ENCODE results near the gene ARID1A.
"Not testable (repeated sequence)": the region's sequence is repeated elsewhere in the genome, so short reads cannot be mapped to it uniquely, and the experiment has no call there.

ARID1A gene

GRCh38 chr1:26697978-26698849 is 2.4 kb downstream of the ARID1A start:
- peak; percentile 99 for FAIRE-seq

GRCh38 chr1:26700711-26701110 is 4.9 kb downstream of the ARID1A start:
- no peak for FAIRE-seq

GRCh38 chr1:26701266-26701994 is 5.6 kb downstream of the ARID1A start:
- FAIRE-seq, result no peak

DNA sequence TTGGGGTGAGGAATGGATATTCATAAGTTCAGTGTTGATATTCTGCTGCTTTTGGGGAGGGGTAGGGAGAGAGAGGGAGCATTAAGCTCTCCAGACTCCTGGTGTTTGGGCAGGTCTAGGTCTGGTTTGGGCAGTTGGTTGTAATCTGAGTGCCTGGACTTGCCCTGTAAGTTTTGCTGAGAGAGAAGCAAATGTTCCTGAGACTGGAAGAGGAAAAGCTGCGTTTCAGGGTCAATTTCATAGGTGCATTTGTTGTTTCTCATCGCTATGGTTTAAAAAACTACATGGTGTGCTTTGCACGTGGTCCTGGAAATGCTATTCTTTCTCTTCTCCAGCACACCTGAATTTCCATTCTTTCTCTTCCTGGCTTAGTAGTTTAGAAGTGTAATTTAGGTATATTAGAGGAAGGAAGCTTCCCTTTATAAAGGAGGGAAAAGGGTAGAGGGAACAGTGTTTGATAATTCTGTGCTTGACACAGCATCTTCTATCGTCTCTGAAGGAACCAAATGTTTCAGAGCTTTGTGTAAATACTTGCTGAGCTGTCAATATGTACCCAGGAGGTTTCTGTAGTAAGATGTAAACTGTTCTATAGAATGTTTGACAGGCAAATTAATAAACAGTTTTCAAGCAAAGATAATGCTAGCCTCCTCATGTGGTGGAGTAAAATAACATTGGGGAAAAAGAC is 6.3 kb downstream of the ARID1A start:
- FAIRE-seq, result no peak

GRCh38 chr1:26702680-26703038 is 6.8 kb downstream of the ARID1A start:
- FAIRE-seq, result no peak

DNA sequence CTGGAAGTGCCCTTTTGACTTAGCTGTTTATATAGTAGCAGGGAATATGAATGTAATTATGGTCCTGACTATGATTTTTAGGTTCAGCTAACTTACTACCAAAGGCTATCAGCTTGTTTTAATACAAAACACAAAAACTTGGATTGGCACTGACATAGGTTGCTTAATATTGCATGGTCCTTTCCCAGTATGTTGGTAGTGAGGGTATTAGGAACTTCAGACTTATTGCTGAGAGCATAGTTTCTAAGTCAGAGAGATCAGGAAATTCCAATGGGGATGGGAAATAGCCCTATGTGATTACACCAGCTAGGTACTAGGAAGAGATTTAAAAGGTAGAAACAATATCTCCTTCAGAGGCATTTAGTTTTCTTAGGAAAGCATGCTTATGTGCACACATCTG is 7.7 kb downstream of the ARID1A start:
- FAIRE-seq, result no peak

DNA sequence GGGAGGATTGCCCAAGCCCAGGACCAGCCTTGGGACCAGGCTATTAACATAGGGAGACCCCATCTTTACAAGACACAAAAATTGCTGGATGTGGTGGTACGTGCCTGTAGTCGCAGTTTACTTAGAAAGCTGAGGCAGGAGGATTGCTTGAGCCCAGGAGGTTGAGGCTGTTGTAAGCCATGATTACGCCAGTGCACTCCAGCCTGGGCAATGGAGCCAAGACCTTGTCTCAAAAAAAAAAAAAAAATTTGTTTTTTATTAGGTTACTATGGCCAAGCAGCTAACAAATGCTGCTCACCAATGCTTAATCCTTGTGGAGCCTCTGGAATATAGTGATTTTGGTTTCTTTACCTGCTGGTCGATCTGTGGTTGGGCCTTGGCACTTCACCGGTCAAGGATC is 8.8 kb downstream of the ARID1A start:
- FAIRE-seq, result no peak

DNA sequence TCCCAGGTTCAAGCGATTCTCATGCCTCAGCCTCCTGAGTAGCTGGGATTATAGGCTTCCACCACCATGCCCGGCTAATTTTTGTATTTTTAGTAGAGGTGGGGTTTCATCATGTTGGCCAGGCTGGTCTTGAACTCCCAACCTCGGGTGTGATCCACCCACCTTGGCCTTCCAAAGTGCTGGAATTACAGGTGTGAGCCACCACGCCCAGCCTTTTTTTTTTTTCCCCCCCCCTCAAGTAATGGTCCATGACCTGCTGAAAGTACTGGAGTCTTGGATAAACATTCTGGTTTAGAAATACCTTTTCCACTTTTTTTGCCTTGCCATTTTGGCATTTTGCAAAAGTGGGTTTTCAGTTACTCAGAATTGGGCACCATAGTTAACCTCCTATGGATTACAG is 9.4 kb downstream of the ARID1A start:
- FAIRE-seq, result not testable (repeated sequence)

- FAIRE-seq, result no peak
These were observed 10.0 kb downstream of the ARID1A start for GRCh38 chr1:26705788-26706311.

DNA sequence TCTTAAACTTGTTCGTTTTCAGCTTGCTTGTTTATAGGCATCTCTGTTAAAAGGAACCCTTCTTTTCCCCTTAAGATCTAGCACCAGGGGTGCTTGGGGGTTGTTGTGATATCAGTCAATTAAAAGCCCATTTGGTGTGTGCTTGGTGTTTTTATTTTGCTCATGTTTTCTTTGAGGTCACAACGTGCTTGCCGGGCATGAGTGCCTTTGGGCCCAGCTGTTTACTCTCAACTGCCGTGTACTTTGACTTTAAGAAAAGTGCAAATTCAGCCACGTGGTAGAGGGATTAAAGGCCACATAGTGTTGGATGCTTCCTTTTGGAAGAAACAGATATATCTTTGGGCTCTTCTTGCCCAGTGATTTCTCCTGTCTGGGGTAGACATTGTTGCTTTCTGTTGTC is 10.5 kb downstream of the ARID1A start:
- FAIRE-seq, result no peak

DNA sequence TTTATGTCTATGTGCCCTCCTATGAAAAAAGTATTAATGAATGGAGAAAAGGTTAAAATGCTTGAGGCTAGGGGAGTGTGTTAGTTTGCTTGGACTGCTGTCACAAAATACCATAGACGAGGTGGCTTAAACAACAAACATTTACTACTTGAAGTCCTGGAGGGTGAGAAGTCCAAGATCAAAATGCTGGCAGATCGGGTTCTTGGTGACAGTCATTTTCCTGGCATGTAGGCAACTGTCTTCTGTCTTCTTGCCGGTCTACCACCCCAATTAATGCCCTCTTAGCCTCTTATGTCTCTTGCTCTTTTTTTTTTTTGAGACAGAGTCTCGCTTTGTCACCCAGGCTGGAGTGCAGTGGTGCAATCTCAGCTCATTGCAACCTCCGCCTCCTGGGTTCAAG is 15.0 kb downstream of the ARID1A start:
- no peak for FAIRE-seq

- no peak for FAIRE-seq
These were observed 16.0 kb downstream of the ARID1A start for GRCh38 chr1:26711777-26712176.

- no peak for FAIRE-seq
These were observed 21.2 kb downstream of the ARID1A start for GRCh38 chr1:26717017-26717491.

- no peak for FAIRE-seq
These were observed 23.4 kb downstream of the ARID1A start for GRCh38 chr1:26719205-26719604.

DNA sequence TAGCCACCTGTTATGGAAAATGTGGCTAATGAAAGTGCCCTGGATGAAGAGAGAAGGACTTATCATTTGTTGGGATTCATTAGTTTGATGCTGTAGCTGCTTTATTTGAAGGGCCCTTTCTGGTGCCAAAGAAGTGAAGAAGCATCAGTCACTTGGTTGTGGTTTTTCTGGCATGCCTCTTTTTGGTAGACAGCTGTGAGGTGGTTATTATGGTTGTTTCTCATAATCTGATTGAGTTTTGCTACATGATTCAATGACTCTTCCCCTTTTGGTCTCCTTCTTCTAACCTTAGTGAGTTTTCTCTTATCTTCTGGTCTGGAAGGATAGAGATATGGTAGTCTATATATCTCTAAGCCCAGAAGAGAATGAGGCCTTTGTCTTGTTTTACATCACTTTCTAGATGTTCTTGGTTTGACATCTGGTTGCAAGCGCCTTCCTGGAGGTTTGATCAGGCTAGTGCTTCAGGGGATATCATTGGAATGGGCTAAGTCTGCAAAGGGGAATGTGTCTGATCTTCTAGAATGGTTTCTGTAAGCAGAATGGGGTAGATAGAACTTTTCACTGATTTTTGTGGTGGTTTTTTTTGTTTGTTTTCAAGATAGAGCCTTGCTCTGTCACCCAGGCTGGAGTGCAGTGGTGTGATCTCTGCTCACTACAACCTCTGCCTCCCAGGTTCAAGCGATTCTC is 26.0 kb downstream of the ARID1A start:
- FAIRE-seq, result no peak

- no peak for FAIRE-seq
These were observed 27.5 kb downstream of the ARID1A start for GRCh38 chr1:26723013-26723991.

DNA sequence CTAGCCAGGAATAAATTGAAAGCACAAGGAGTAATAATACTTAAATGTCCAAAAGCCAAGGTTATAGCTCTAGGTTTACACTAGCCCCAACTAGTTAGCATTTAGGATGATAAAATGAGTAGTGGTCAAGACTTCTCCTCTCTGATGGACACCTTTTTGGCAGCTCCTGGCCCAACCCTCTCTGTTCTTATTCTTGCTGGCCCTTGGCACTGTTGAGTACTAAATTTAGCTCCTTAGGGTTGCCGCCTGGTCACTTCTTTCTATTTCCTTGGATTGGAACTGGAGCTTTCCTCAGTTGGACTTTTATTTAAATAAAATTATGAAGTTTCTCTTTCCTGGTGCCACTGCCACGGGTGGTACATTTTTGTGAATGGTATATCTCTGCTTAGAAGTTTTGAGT is 28.3 kb downstream of the ARID1A start:
- no peak for FAIRE-seq

GRCh38 chr1:26724926-26725325 is 29.1 kb downstream of the ARID1A start:
- no peak for FAIRE-seq

GRCh38 chr1:26725904-26726303 is 30.1 kb downstream of the ARID1A start:
- FAIRE-seq, result not testable (repeated sequence)

DNA sequence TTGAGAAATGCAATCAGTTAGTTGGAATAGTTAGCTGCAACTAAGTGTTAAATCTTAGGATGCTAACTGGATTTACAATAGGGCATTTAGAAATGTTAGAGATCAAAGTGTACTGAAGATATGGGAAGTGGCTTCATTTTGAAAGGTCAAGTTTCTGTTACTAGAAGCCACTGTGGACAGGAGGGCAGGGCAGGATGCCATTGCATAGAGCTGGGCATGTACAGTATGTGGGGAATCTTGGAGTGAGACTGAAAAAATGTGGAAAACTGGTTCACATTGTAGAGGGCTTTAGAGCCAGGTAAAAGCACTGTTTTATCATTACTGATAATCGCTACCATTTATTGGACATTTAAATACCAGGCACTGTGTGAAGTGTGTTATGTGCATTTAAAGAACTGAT is 31.0 kb downstream of the ARID1A start:
- no peak for FAIRE-seq

DNA sequence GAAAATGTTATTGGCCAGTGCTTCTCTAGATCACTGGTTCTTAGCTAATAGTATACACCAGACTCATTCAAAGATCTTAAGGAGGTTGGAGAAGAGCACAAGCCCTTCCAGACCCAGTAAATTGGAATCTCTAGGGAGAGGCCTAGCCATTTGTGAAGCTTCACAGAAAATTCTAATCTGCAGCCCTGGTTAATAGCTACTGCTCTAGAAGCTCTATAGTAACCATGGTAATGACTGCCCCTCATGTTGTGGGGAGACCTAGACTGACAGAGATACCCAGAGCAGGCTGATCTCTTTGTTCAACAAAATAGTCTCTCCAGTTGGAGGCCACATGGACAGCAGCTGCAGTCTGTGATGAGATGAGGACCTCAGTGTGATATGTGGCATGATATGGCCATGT is 31.7 kb downstream of the ARID1A start:
- FAIRE-seq, result no peak

- no peak for FAIRE-seq
These were observed 32.8 kb downstream of the ARID1A start for GRCh38 chr1:26728645-26729044.

All from islet of Langerhans (tissue), 1 donor.